GM18867 (cell line): ENCODE measurements around the gene C1QTNF6.

Experiments
- ATAC-seq: cut with Tn5 transposase; IDR thresholded peaks from one replicate; pipeline ENCODE4 v1.9.1; 2021; ENCODE audit warnings: mild to moderate bottlenecking, moderate library complexity; ENCODE audit not compliant: unreplicated experiment

Gene C1QTNF6

GRCh38 chr22:37164505-37164887 lies 23.6 kb downstream of the C1QTNF6 start:
- ATAC-seq: no peak

GRCh38 chr22:37163575-37164504 lies 24.2 kb downstream of the C1QTNF6 start:
- ATAC-seq: peak; percentile 38

GRCh38 chr22:37163096-37163489 lies 25.0 kb downstream of the C1QTNF6 start:
- no peak for ATAC-seq

GRCh38 chr22:37162221-37163095 lies 25.6 kb downstream of the C1QTNF6 start:
- peak; percentile 50 for ATAC-seq

GRCh38 chr22:37161443-37161842 lies 26.6 kb downstream of the C1QTNF6 start:
- ATAC-seq: no peak

- ATAC-seq: no peak
These were observed 28.0 kb downstream of the C1QTNF6 start for GRCh38 chr22:37160027-37160426.

GRCh38 chr22:37158963-37159290 lies 29.1 kb downstream of the C1QTNF6 start:
- no peak for ATAC-seq

- no peak for ATAC-seq
These were observed 30.3 kb downstream of the C1QTNF6 start for GRCh38 chr22:37157516-37158285.

- ATAC-seq: no peak
These were observed 31.2 kb downstream of the C1QTNF6 start for GRCh38 chr22:37156686-37157435.

- ATAC-seq: no peak
These were observed 32.1 kb downstream of the C1QTNF6 start for GRCh38 chr22:37155971-37156370.

- no peak for ATAC-seq
These were observed 32.9 kb downstream of the C1QTNF6 start for GRCh38 chr22:37154925-37155712.

- ATAC-seq: no peak
These were observed 34.1 kb downstream of the C1QTNF6 start for GRCh38 chr22:37153901-37154300.

- no peak for ATAC-seq
These were observed 36.6 kb downstream of the C1QTNF6 start for GRCh38 chr22:37151401-37151800.

GRCh38 chr22:37150701-37151100 lies 37.3 kb downstream of the C1QTNF6 start:
- ATAC-seq: no peak

- peak; percentile 7 for ATAC-seq
These were observed 39.0 kb downstream of the C1QTNF6 start for GRCh38 chr22:37148742-37149665.

- ATAC-seq: no peak
These were observed 39.9 kb downstream of the C1QTNF6 start for GRCh38 chr22:37148031-37148651.

- no peak for ATAC-seq
These were observed 40.7 kb downstream of the C1QTNF6 start for GRCh38 chr22:37147186-37147990.
